MM.1S (cell line): Measurements from ENCODE around the gene F12.

Experiments
- EZH2phosphoT487 ChIP-seq: fragments of 300-600 bp; sonication (generic); IDR thresholded peaks from 2 replicates; pipeline ENCODE4 v1.6.1; 2018; ENCODE audit warnings: antibody characterized with exemption, low read length
- TF ChIP-seq, protein P1 (sequence below): fragments of 300-600 bp; sonication (generic); IDR thresholded peaks from 2 replicates; pipeline ENCODE4 v1.5.1; 2016; ENCODE audit warnings: antibody characterized with exemption, low read length, mixed read lengths

DNA sequence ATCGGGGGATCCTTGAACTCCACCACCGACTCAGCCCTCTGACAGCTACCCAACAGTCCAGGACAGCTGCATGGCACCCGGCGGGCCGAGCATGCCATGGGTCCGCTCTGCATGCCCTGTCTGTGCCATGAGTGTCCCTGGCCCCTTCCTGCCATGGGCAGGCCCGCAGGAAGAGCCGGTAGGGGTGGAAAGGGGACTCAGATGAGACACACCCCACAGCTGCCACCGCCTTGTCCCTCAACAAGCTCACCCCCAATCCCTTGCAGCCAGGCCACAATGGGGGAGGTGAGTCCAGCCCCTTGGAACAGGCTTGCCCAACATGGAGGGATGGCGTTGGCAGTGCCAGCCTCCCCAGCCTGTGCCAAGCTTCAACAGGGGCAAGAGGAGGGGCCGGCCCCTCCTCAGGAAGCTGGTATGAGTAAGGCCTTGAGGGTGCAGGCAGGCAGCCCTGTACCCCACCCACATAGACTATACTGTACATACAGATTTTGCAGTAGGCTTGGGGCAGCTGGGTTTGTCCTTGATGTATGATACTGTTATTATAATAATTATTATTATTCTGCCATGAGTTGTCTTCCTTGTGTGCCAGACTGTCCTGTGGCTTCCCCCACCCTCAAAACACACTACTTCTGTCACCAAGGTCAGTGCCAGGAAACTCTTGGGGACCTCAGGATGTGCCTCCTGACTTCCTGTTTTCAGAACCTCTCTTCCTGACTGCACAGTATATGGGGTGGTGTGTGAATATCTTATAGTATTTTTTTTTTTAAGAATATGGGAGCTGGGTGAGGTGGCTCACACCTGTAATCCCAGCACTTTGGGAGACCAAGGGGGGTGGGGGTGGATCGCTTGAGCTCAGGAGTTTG lies 37.1 kb downstream of the F12 start:
- TF ChIP-seq, protein P1, sequence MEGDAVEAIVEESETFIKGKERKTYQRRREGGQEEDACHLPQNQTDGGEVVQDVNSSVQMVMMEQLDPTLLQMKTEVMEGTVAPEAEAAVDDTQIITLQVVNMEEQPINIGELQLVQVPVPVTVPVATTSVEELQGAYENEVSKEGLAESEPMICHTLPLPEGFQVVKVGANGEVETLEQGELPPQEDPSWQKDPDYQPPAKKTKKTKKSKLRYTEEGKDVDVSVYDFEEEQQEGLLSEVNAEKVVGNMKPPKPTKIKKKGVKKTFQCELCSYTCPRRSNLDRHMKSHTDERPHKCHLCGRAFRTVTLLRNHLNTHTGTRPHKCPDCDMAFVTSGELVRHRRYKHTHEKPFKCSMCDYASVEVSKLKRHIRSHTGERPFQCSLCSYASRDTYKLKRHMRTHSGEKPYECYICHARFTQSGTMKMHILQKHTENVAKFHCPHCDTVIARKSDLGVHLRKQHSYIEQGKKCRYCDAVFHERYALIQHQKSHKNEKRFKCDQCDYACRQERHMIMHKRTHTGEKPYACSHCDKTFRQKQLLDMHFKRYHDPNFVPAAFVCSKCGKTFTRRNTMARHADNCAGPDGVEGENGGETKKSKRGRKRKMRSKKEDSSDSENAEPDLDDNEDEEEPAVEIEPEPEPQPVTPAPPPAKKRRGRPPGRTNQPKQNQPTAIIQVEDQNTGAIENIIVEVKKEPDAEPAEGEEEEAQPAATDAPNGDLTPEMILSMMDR = no peak
- TF ChIP-seq EZH2phosphoT487 = no peak
